HL-60 (cell line): ENCODE results near the gene PIP5K1C.

ENCODE experiments used
- GABPA ChIP-seq: IDR thresholded peaks from 2 replicates; pipeline ENCODE4 v1.6.1; 2012; ENCODE audit warnings: low read depth
- POLR2AphosphoS5 ChIP-seq: IDR thresholded peaks from 2 replicates; pipeline ENCODE4 v1.6.1; 2012; ENCODE audit warnings: low read depth
- SPI1 ChIP-seq: IDR thresholded peaks from 2 replicates; pipeline ENCODE4 v1.6.1; 2012; ENCODE audit warnings: low read depth, mild to moderate bottlenecking, borderline replicate concordance
- TF ChIP-seq, protein P1 (sequence below): IDR thresholded peaks from one replicate; pipeline ENCODE4 v1.5.1; 2011; ENCODE audit warnings: low read length, control low read depth, inconsistent platforms; ENCODE audit not compliant: insufficient read depth

DNA sequence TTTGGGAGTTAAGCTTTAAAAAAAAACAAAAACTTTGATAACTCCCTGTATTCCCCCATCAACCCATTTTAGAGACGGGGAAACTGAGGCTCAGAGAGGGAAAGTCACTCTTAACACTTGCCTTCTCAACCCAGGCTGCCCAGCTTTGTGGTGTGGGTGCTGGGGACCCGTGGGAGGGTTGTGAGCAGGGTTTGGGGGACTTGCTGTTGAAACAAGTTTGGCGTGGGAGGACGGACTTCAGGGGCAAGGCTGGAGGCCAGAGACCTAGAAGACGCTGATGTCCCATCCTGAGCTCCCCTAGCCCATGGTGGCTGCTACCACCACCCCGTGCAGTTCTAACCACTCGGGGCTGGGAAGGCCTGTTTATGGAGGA, 72.9 kb downstream of the PIP5K1C start:
- TF ChIP-seq, protein P1, sequence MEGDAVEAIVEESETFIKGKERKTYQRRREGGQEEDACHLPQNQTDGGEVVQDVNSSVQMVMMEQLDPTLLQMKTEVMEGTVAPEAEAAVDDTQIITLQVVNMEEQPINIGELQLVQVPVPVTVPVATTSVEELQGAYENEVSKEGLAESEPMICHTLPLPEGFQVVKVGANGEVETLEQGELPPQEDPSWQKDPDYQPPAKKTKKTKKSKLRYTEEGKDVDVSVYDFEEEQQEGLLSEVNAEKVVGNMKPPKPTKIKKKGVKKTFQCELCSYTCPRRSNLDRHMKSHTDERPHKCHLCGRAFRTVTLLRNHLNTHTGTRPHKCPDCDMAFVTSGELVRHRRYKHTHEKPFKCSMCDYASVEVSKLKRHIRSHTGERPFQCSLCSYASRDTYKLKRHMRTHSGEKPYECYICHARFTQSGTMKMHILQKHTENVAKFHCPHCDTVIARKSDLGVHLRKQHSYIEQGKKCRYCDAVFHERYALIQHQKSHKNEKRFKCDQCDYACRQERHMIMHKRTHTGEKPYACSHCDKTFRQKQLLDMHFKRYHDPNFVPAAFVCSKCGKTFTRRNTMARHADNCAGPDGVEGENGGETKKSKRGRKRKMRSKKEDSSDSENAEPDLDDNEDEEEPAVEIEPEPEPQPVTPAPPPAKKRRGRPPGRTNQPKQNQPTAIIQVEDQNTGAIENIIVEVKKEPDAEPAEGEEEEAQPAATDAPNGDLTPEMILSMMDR, result no peak
- TF ChIP-seq POLR2AphosphoS5, result no peak
- no peak for TF ChIP-seq SPI1
- TF ChIP-seq GABPA, result no peak
